ENCODE data around the gene TMEM62. TPM values are rescaled to one million over a fixed set of nuclear protein-coding genes. Genes with fewer than 3 reads are reported as not detected.
A peak's percentile ranks its signal among the peaks of the same experiment; 100 is the strongest.
"Not testable (repeated sequence)": the region's sequence is repeated elsewhere in the genome, so short reads cannot be mapped to it uniquely, and the experiment has no call there.

TMEM62 gene
- total RNA-seq, 4 donors from 2014 or later: 11.5 to 25.2 (median 22.9) TPM

- no peaks in the 10 kb centered on the region for H3K4me1 ChIP-seq
- ATAC-seq: no peak
- H3K27me3 ChIP-seq: no peaks in the 10 kb centered on the region
- TF ChIP-seq EP300 (IDR thresholded peaks at IDR 0.05): no peak
- TF ChIP-seq, protein P1, sequence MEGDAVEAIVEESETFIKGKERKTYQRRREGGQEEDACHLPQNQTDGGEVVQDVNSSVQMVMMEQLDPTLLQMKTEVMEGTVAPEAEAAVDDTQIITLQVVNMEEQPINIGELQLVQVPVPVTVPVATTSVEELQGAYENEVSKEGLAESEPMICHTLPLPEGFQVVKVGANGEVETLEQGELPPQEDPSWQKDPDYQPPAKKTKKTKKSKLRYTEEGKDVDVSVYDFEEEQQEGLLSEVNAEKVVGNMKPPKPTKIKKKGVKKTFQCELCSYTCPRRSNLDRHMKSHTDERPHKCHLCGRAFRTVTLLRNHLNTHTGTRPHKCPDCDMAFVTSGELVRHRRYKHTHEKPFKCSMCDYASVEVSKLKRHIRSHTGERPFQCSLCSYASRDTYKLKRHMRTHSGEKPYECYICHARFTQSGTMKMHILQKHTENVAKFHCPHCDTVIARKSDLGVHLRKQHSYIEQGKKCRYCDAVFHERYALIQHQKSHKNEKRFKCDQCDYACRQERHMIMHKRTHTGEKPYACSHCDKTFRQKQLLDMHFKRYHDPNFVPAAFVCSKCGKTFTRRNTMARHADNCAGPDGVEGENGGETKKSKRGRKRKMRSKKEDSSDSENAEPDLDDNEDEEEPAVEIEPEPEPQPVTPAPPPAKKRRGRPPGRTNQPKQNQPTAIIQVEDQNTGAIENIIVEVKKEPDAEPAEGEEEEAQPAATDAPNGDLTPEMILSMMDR (IDR thresholded peaks at IDR 0.05): no peak
- no peak for TF ChIP-seq POLR2AphosphoS5 (IDR thresholded peaks at IDR 0.05)
- TF ChIP-seq POLR2A (IDR thresholded peaks at IDR 0.05): no peak
- H3K36me3 ChIP-seq: peaks cover 0 to 97% of the 10 kb centered on the region in 2 donors
- no peaks in the 10 kb centered on the region for H3K9me3 ChIP-seq
- no peak overlapping the region for H3K27ac ChIP-seq
- no peak overlapping the region for H3K4me3 ChIP-seq
Measured at GRCh38 chr15:43153269-43153668, 19.9 kb downstream of the TMEM62 start.

- ATAC-seq: no peak
- Histone ChIP-seq H3K4me1 (peaks cover 0 to 9% (median 0%) of the 10 kb centered on the region in 3 donors), H3K27me3 (no peaks in the 10 kb centered on the region), H3K36me3 (peaks cover 3 to 69% of the 10 kb centered on the region in 2 donors), H3K4me3 (no peak overlapping the region), H3K9me3 (no peaks in the 10 kb centered on the region), H3K27ac (no peak overlapping the region)
- TF ChIP-seq POLR2AphosphoS5 (IDR thresholded peaks at IDR 0.05): no peak
- TF ChIP-seq, protein P1 (IDR thresholded peaks at IDR 0.05): no peak
- no peak for TF ChIP-seq POLR2A (IDR thresholded peaks at IDR 0.05)
- no peak for TF ChIP-seq EP300 (IDR thresholded peaks at IDR 0.05)
- 90 to 100% methylated on average over 2 of the region's 2 CpGs for WGBS, 2 donors (ENCODE audit: low coverage in 1 of 2)
Measured at GRCh38 chr15:43165801-43166325, 32.5 kb downstream of the TMEM62 start.

DNA sequence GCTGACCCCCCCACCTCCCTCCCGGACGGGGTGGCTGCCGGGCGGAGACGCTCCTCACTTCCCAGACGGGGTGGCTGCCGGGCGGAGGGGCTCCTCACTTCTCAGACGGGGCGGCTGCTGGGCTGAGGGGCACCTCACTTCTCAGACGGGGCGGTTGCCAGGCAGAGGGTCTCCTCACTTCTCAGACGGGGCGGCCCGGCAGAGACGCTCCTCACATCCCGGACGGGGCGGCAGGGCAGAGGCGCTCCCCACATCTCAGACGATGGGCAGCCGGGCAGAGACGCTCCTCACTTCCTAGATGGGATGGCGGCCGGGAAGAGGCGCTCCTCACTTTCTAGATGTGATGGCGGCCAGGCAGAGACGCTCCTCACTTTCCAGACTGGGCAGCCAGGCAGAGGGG is 33.9 kb downstream of the TMEM62 start:
- H3K9me3 ChIP-seq, H3K27ac ChIP-seq, H3K4me3 ChIP-seq, H3K4me1 ChIP-seq, ATAC-seq, H3K27me3 ChIP-seq: not testable (repeated sequence)
- WGBS, 2 donors (ENCODE audit: low coverage in 1 of 2): no CpG with 5 or more reads among the region's 28 CpGs
- peaks cover 3 to 62% of the 10 kb centered on the region in 2 donors for H3K36me3 ChIP-seq

DNA sequence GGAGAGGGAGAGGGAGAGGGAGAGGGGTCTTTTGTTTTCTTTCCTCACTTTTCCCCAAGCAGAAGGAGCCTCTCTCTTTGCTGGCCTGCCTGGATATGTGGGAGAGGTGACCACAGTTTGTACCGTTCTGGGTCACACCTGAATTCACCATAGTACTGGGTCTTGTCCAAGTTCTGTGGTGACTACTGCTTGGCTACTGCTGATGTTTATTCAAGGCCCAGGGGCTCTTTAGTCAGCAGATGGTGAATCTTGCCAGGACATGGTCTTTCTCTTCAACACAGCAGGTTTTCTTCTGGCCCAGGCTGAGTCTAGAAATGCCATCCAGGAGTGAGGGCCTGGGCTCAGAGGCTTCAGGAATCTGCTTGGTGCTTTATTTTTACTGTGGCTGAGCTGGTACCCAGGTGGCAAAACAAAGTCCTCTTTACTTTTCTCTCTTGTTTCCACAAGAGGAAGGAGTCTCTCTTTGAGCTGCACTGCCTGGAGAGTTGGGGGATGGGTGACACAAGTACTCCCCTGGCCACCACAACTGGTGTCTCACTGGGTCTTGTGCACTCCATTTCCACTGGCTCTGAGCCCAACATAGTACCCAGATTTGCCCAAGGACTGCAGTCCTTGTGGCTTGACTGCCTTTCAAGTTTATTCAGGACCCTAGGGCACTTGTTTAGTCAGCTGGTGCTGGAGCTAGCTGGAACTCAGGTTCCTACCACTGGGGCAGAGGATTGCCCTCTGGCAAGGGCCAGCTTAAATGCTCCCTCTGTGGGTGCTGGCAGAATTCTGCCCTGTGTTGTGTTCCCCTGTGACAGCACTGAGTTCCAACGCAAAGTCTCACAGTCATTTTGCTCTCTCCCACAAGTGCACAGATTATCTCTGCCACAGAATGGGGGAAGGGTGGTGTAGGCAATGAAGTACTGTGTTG is 35.1 kb downstream of the TMEM62 start:
- Histone ChIP-seq H3K9me3 (no peaks in the 10 kb centered on the region), H3K27ac (peak overlapping the region in 2 of 4 donors; percentile 26 to 42), H3K36me3 (peaks cover 3 to 65% of the 10 kb centered on the region in 2 donors), H3K27me3 (no peaks in the 10 kb centered on the region), H3K4me3 (no peak overlapping the region), H3K4me1 (peaks cover 0 to 9% (median 0%) of the 10 kb centered on the region in 3 donors)
- 38% methylated on average over 1 of the region's 2 CpGs; no CpG with 5 or more reads in 1 of the 2 donors for WGBS, 2 donors (ENCODE audit: low coverage in 1 of 2)
- TF ChIP-seq, protein P1 (IDR thresholded peaks at IDR 0.05): no peak
- TF ChIP-seq POLR2AphosphoS5 (IDR thresholded peaks at IDR 0.05) (peak; percentile 24), POLR2A (IDR thresholded peaks at IDR 0.05) (no peak), EP300 (IDR thresholded peaks at IDR 0.05) (no peak)
- no peak for ATAC-seq

DNA sequence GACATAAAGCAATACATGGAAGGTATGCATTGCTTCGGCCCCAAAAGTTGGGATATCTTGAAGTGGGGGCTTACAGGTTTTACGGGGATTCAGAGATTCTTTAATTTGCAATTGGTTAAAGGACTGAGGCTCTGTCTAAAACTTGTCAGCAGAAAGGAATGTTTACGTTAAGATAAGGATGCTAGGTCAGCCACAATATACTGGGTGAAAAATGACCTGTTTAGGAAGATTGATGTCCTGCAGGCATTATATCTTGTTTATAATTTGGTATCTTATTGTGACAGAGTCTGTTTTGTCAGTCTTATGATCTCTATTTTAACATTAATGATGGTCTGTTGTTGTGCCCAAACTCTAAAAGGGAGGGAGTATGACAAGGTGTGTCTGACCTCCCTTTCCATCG is 36.5 kb downstream of the TMEM62 start:
- Histone ChIP-seq H3K4me1 (peaks cover 0 to 9% (median 0%) of the 10 kb centered on the region in 3 donors), H3K27me3 (no peaks in the 10 kb centered on the region), H3K27ac (no peak overlapping the region), H3K36me3 (peaks cover 3 to 65% of the 10 kb centered on the region in 2 donors), H3K9me3 (no peaks in the 10 kb centered on the region), H3K4me3 (no peak overlapping the region)
- 66 to 94% methylated on average over 4 of the region's 4 CpGs for WGBS, 2 donors (ENCODE audit: low coverage in 1 of 2)
- no peak for ATAC-seq
- TF ChIP-seq POLR2A (IDR thresholded peaks at IDR 0.05): no peak
- TF ChIP-seq, protein P1 (IDR thresholded peaks at IDR 0.05): no peak
- TF ChIP-seq EP300 (IDR thresholded peaks at IDR 0.05): no peak
- no peak for TF ChIP-seq POLR2AphosphoS5 (IDR thresholded peaks at IDR 0.05)

DNA sequence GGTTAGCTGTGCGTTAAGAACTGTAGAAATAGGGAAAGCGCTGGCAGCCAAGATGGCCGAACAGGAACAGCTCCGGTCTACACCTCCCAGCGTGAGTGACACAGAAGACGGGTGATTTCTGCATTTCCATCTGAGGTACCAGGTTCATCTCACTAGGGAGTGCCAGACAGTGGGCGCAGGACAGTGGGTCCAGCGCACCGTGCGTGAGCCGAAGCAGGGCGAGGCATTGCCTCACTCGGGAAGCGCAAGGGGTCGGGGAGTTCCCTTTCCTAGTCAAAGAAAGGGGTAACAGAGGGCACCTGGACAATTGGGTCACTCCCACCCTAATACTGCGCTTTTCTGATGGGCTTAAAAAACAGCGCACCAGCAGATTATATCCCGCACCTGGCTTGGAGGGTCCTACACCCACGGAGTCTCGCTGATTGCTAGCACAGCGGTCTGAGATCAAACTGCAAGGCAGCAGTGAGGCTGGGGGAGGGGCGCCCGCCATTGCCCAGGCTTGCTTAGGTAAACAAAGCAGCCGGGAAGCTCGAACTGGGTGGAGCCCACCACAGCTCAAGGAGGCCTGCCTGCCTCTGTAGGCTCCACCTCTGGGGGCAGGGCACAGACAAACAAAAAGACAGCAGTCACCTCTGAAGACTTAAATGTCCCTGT is 42.4 kb downstream of the TMEM62 start:
- H3K4me3 ChIP-seq, H3K4me1 ChIP-seq, H3K9me3 ChIP-seq, H3K27me3 ChIP-seq, H3K27ac ChIP-seq, ATAC-seq: not testable (repeated sequence)
- 96 to 100% methylated on average over 8 to 17 of the region's 25 CpGs for WGBS, 2 donors (ENCODE audit: low coverage in 1 of 2)
- peaks cover 0 to 63% of the 10 kb centered on the region in 2 donors for H3K36me3 ChIP-seq

DNA sequence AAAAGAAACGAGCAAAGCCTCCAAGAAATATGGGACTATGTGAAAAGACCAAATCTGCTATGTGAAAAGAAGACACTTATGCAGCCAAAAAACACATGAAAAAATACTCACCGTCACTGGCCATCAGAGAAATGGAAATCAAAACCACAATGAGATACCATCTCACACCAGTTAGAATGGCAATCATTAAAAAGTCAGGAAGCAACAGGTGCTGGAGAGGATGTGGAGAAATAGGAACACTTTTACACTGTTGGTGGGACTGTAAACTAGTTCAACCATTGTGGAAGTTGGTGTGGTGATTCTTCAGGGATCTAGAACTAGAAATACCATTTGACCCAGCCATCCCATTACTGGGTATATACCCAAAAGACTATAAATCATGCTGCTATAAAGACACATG is 43.8 kb downstream of the TMEM62 start:
- not testable (repeated sequence) for H3K9me3 ChIP-seq, H3K27ac ChIP-seq, H3K27me3 ChIP-seq, H3K4me3 ChIP-seq, ATAC-seq
- Histone ChIP-seq H3K36me3 (peaks cover 0 to 61% of the 10 kb centered on the region in 2 donors), H3K4me1 (peaks cover 0 to 15% (median 0%) of the 10 kb centered on the region in 3 donors)
- 97 to 100% methylated on average over 1 to 2 of the region's 2 CpGs for WGBS, 2 donors (ENCODE audit: low coverage in 1 of 2)
